WERI-Rb-1 (cell line): Measurements from ENCODE around the gene IFFO2.
A peak's percentile ranks its signal among the peaks of the same experiment; 100 is the strongest.

Experiments used
- DNase-seq: peaks from one replicate; pipeline ENCODE4 v3.0.0-alpha.2; 2020
- H3K27ac ChIP-seq: fragments of 250-450 bp; sonication (Bioruptor Pico); 2 replicates; pipeline ENCODE4 v1.5.1; 2020; ENCODE audit warnings: mild to moderate bottlenecking, moderate library complexity
- H3K27me3 ChIP-seq: fragments of 250-450 bp; sonication (Bioruptor Pico); 2 replicates; pipeline ENCODE4 v1.5.1; 2021; ENCODE audit warnings: mild to moderate bottlenecking, low read depth, moderate library complexity; ENCODE audit not compliant: insufficient read depth, severe bottlenecking
- H3K36me3 ChIP-seq: fragments of 250-450 bp; sonication (Bioruptor Pico); 2 replicates; pipeline ENCODE4 v1.5.1; 2020; ENCODE audit warnings: mild to moderate bottlenecking, moderate library complexity
- H3K4me3 ChIP-seq: 2 replicates; pipeline ENCODE4 v1.5.1; 2011; ENCODE audit warnings: low read depth, mild to moderate bottlenecking, control low read depth, low read length
- H3K9me3 ChIP-seq: fragments of 250-450 bp; sonication (Bioruptor Pico); 2 replicates; pipeline ENCODE4 v1.5.1; 2021; ENCODE audit warnings: mild to moderate bottlenecking, moderate library complexity; ENCODE audit not compliant: severe bottlenecking
- TF ChIP-seq, protein P1 (sequence below): IDR thresholded peaks from 2 replicates; pipeline ENCODE4 v1.5.1; 2011; ENCODE audit warnings: low read depth, mild to moderate bottlenecking, control low read depth, inconsistent platforms, low read length

IFFO2 gene

DNA sequence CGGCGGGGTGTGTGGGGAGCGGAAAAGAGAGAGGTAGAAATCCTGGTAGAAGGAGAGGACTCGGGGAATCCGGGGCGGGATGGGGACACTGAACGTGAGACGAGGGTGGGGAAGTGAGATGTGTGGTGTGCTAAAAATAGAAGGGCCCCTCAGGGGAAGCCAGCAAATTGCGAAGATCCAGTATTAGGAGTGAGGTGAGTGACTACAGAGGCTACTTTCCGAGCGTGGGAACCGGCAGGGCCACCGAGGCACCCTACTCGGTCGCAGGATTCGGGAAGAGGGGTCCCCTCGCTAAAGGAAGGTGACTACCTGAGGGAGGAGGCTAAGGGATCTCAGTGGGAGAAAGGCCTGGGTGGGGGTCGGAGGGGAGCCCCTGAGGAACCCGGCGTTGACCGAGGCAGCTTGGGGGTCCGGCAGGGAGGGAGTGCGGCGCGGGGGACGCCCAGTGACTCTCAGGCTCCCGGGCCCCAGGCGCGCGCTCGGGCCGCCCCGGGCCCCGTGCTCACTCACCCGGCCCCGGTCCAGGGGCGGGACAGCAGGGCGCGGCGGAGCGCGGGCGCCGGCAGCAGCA, 54.4 kb downstream of the IFFO2 start:
- no peak for DNase-seq
- no peaks in the 10 kb centered on the region for H3K9me3 ChIP-seq

GRCh38 chr1:18901147-18901951, 55.1 kb downstream of the IFFO2 start:
- H3K4me3 ChIP-seq: peak overlapping the region; percentile 89
- TF ChIP-seq, protein P1, sequence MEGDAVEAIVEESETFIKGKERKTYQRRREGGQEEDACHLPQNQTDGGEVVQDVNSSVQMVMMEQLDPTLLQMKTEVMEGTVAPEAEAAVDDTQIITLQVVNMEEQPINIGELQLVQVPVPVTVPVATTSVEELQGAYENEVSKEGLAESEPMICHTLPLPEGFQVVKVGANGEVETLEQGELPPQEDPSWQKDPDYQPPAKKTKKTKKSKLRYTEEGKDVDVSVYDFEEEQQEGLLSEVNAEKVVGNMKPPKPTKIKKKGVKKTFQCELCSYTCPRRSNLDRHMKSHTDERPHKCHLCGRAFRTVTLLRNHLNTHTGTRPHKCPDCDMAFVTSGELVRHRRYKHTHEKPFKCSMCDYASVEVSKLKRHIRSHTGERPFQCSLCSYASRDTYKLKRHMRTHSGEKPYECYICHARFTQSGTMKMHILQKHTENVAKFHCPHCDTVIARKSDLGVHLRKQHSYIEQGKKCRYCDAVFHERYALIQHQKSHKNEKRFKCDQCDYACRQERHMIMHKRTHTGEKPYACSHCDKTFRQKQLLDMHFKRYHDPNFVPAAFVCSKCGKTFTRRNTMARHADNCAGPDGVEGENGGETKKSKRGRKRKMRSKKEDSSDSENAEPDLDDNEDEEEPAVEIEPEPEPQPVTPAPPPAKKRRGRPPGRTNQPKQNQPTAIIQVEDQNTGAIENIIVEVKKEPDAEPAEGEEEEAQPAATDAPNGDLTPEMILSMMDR: no peak
- no peak for DNase-seq
- no peaks in the 10 kb centered on the region for H3K27me3 ChIP-seq
- H3K27ac ChIP-seq: no peak overlapping the region
- no peaks in the 10 kb centered on the region for H3K9me3 ChIP-seq
- peaks cover 3% of the 10 kb centered on the region for H3K36me3 ChIP-seq

More for the DNA sequence above, 54.4 kb downstream of the IFFO2 start:
- peaks cover 8% of the 10 kb centered on the region for H3K36me3 ChIP-seq
- H3K4me3 ChIP-seq: peak overlapping the region; percentile 89
- peak overlapping the region; percentile 97 for H3K27ac ChIP-seq
- no peaks in the 10 kb centered on the region for H3K27me3 ChIP-seq
- TF ChIP-seq, protein P1: no peak

DNA sequence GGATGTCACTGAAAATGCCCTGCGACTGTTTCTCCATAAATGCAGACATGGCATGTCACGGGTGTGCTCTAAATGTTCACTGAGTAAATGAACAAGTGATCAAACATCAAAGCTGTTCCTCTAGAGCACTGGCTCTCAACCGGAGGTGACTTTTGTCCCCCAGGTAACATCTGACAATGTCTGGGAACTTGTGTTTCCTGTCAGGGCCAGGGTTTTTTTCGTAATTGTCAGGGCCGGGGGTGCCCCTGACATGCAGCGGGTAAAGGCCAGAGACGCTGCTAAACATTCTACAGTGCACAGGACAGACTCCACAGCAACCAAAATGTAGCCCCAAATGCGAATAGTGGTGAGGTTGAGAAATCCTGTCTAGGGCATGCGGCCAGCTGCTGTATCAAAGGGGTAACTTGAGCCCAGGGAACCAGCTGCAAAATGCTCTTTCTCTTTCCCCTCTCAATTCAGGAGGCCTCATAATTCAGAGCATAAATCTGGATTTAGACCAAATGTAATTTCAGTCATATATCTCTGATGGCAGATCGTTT, 56.1 kb downstream of the IFFO2 start:
- Histone ChIP-seq H3K27ac (no peak overlapping the region), H3K9me3 (no peaks in the 10 kb centered on the region), H3K4me3 (no peak overlapping the region), H3K27me3 (no peaks in the 10 kb centered on the region), H3K36me3 (no peaks in the 10 kb centered on the region)
- TF ChIP-seq, protein P1: no peak
- no peak for DNase-seq

- H3K4me3 ChIP-seq: no peak overlapping the region
Observed at GRCh38 chr1:18899363-18900049, 57.0 kb downstream of the IFFO2 start.

GRCh38 chr1:18898567-18898966, 57.9 kb downstream of the IFFO2 start:
- no peak overlapping the region for H3K27ac ChIP-seq
- TF ChIP-seq, protein P1: no peak

More at GRCh38 chr1:18899363-18900049, 57.0 kb downstream of the IFFO2 start:
- Histone ChIP-seq H3K27ac (no peak overlapping the region), H3K36me3 (no peaks in the 10 kb centered on the region), H3K9me3 (no peaks in the 10 kb centered on the region), H3K27me3 (no peaks in the 10 kb centered on the region)
- TF ChIP-seq, protein P1: no peak
- DNase-seq: no peak

More at GRCh38 chr1:18898567-18898966, 57.9 kb downstream of the IFFO2 start:
- H3K27me3 ChIP-seq: no peaks in the 10 kb centered on the region
- no peak for DNase-seq
- no peaks in the 10 kb centered on the region for H3K9me3 ChIP-seq
- H3K36me3 ChIP-seq: no peaks in the 10 kb centered on the region
- H3K4me3 ChIP-seq: no peak overlapping the region
